A172 (cell line): ENCODE results near the gene AP3D1. TPM values are rescaled to one million over a fixed set of nuclear protein-coding genes. Genes with fewer than 3 reads are reported as not detected.

Source experiments
- DNase-seq: peaks from one replicate; pipeline ENCODE4 v3.0.0-alpha.2; 2015; ENCODE audit warnings: low spot score
- total RNA-seq: library from RNA; depleted of rRNA; stranded (reverse); fragments of >200 nt; shearing (Covaris generic); gene quantifications from 2 replicates; pipeline ENCODE4 v1.2.3, GENCODE V29; 2014

The AP3D1 gene
- total RNA-seq, 1 experiment from 2014 or later: 176 TPM

DNA sequence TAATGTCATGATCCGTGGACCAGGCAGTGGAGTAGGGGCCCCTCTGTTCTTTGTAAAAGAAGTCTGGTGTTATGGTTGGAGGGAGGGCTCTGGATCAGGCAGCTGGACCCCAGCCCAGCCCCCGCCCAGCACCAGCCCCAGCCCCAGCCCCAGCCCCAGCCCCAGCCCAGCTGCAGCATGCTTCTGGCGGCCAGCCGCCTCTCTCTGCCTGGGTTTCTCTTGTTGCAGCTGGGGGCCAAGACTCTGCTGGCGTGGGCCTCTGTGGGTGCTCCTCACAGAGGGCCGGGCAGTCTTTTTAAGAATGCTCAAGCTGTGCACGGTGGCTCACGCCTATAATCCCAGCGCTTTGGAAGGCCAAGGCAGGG lies 30.2 kb upstream of the AP3D1 start:
- DNase-seq: no peak

- DNase-seq: no peak
Measured at GRCh38 chr19:2180881-2181632, 29.7 kb upstream of the AP3D1 start.

GRCh38 chr19:2180114-2180513 lies 28.7 kb upstream of the AP3D1 start:
- DNase-seq: no peak

- DNase-seq: no peak
Measured at GRCh38 chr19:2179095-2179494, 27.7 kb upstream of the AP3D1 start.

GRCh38 chr19:2176337-2176994 lies 25.1 kb upstream of the AP3D1 start:
- DNase-seq: no peak

DNA sequence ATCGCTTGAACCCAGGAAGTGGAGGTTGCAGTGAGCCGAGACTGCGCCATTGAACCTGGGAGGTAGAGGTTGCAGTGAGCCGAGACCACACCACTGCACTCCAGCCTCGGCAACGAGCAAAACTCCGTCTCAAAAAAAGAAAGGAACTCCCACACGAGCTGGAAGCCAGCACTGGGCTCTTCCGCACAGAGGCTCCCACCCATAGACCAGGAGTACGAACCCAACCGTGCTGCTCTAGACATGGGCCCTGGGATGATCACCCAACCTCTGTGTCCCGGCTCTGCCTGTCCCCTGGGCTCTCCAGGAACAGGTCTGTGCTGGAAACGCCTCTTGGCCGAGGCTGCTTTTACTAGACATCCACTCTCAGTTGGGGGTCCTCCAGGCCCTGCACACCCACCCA lies 24.4 kb upstream of the AP3D1 start:
- no peak for DNase-seq

GRCh38 chr19:2173767-2174577 lies 22.6 kb upstream of the AP3D1 start:
- DNase-seq: no peak

- DNase-seq: no peak
Measured at GRCh38 chr19:2173388-2173766, 22.0 kb upstream of the AP3D1 start.

DNA sequence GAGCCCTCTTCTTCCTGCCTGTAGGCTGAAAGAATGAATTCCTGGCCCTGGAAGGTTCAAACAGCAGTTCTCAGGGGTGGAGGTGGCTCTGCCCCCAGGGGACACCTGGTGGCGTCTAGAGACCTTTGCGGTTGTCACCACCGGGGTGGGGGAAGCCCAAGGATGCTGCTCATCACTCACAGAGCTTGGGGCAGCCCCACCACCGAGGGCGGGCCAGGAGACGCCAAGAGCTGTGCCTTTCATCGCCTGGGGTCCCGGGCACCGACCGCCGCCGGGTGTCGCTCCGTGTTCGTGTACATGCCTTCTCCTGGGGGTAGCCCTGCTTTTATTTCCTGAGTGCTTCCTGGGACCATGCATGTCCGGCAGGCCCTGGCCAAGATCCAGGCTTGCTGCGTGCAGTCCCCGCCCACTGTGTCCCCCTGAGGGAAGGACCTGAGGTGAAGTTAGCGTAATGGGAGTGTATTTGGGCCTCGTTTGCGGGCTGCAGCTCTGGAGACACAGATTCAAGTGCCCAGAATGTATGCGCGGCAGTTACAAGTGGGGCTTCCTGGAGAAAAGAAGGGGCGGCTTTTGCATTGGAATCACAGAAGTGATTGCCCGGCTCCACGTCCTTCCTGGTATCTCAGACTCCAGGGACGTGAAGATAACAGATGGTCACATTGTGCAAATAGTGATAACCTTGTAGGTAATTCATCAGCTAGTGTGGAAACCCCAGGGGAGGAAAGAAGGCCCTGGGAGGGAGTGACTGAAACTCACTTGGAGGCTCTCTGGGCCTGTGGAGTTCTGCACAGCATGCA lies 20.2 kb upstream of the AP3D1 start:
- DNase-seq: no peak

- DNase-seq: no peak
Measured at GRCh38 chr19:2170987-2171348, 19.6 kb upstream of the AP3D1 start.

GRCh38 chr19:2170219-2170618 lies 18.9 kb upstream of the AP3D1 start:
- DNase-seq: no peak

GRCh38 chr19:2168619-2169424 lies 17.5 kb upstream of the AP3D1 start:
- DNase-seq: peak; percentile 99

DNA sequence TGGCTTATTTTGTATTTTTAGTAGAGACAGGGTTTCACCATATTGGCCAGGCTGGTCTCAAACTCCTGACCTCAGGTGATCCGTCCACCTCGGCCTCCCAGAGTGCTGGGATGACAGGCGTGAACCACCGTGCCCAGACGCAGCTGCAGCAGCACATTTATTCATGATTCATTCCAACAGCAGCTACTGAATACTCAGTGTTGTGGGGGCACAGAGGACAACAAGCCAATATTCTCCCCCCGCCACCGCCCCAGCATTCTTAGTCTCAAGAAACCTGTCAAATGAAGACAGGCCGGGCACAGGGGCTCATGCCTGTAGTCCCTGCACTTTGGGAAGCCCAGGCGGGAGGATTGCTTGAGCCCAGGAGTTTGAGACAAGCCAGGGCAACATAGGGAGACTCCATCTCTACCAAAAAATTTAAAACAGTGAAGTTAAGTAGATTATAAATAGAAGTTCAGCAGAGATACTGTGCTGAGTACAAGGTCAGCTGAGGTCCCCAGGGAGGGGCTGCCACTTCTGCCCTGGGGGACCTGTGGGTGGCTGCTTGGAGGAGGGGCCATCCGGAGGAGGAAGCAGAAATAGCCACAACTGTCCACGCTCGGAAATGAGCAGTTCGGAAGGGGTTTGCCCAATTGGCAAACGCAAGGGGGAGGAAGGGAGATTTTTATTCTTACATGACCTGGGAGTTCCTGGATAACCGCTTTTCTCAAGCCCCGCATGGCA lies 16.7 kb upstream of the AP3D1 start:
- peak; percentile 78 for DNase-seq

- DNase-seq: peak; percentile 88
Measured at GRCh38 chr19:2166741-2167738, 15.7 kb upstream of the AP3D1 start.

GRCh38 chr19:2164020-2164998 lies 12.9 kb upstream of the AP3D1 start:
- DNase-seq: no peak

DNA sequence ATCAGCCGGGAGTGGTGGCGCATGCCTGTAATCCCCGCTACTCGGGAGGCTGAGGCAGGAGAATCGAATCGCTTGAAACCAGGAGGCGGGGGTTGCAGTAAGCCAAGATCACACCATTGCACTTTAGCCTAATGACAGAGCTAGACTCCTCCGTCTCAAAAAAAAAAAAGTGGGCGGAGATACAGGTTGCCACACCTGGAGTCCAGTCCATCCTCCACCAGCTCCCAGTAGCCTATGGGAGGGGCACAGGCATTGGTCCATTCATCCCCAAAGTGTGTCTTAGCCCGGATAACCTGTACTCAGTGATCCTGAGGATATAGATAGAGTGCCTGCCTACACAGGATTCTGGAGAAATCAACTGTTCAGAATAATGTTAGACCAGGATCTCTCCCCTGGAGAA lies 9.0 kb upstream of the AP3D1 start:
- no peak for DNase-seq

GRCh38 chr19:2157452-2157851 lies 6.1 kb upstream of the AP3D1 start:
- DNase-seq: no peak

DNA sequence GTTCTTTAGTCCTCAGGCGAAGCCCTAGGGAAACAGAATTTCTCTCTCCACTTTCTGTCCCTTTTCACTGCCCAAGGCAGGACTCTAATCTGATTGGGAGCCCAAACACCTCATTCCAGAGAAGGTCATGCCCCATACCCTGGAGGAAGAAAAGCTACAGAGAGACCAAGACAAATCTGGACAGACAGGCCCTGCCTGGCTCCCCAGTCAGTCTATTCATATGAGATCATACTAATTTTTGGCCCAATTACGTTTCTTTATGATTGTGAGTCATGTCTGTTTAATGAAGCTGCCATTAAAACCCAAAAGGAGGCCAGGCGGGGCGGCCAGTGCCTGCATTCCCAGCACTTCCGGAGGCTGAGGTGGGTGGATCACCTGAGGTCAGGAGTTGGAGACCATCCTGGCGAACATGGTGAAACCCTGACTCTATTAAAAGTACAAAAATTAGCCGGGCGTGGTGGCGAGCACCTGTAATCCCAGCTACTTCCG lies 3.3 kb upstream of the AP3D1 start:
- peak; percentile 89 for DNase-seq
